A549 (cell line): Measurements from ENCODE around the gene ADH4. TPM values are rescaled to one million over a fixed set of nuclear protein-coding genes. Genes with fewer than 3 reads are reported as not detected.
A peak's percentile ranks its signal among the peaks of the same experiment; 100 is the strongest.
"Not testable (repeated sequence)": the region's sequence is repeated elsewhere in the genome, so short reads cannot be mapped to it uniquely, and the experiment has no call there.

Experiments used
- ATAC-seq, 2 experiments: fragments of 200-7000 bp in 1 of 2; fragments of >200 bp in 1 of 2; cut with Nextera tagmentation in 1 of 2; cut with Tn5 transposase in 1 of 2; 3 replicates each; pipeline versions ENCODE4 v1.8.0 to v1.9.1; 2018 to 2020; ENCODE audit warnings: mild to moderate bottlenecking in 1 of 2, moderate library complexity in 1 of 2
- CTCF ChIA-PET: fragments of 300-600 bp; sonication (Branson Sonifier 250); formaldehyde crosslinking; extraction: SDS; loops from one replicate; lab custom pipeline; 2021; ENCODE audit warnings: antibody characterized with exemption, inconsistent platforms; lab: Yijun Ruan, JAX
- POLR2A ChIA-PET: fragments of 350-600 bp; formaldehyde crosslinking; extraction: SDS; loops from one replicate; lab custom pipeline; 2021; ENCODE audit warnings: antibody characterized with exemption, inconsistent platforms; lab: Yijun Ruan, JAX
- DNase-seq, 2 experiments: peaks; one replicate each; pipeline versions ENCODE4 v3.0.0 to v3.0.0-alpha.2; 2011 to 2016; ENCODE audit warnings: low read depth in 1 of 2, low spot score in 1 of 2
- FAIRE-seq: peaks from 2 replicates; lab custom pipeline; 2011; peaks lifted over from hg19 to GRCh38; lab: Jason Lieb, UNC
- H3K27ac ChIP-seq, 2 experiments: fragments of >200 bp; sonication (Bioruptor Twin); formaldehyde crosslinking; 3 replicates each; pipeline ENCODE4 v1.5.1; 2016 to 2017
- H3K4me1 ChIP-seq: fragments of >200 bp; sonication (Bioruptor Twin); formaldehyde crosslinking; 3 replicates; pipeline ENCODE4 v1.6.1; 2016
- H3K4me2 ChIP-seq: fragments of >200 bp; sonication (Bioruptor Twin); formaldehyde crosslinking; 3 replicates; pipeline ENCODE4 v1.6.1; 2016
- H3K4me3 ChIP-seq: fragments of >200 bp; sonication (Bioruptor Twin); formaldehyde crosslinking; 3 replicates; pipeline ENCODE4 v1.5.1; 2016
- H3K9me3 ChIP-seq: fragments of >200 bp; sonication (Bioruptor Twin); formaldehyde crosslinking; 3 replicates; pipeline ENCODE4 v1.6.1; 2016
- CBX2 ChIP-seq: fragments of 200-600 bp; sonication (generic); IDR thresholded peaks from 2 replicates; pipeline ENCODE4 v1.6.1; 2016; ENCODE audit warnings: low read depth, mild to moderate bottlenecking, borderline replicate concordance
- CHD4 ChIP-seq: fragments of 200-600 bp; sonication (generic); IDR thresholded peaks from 2 replicates; pipeline ENCODE4 v1.6.1; 2016; ENCODE audit warnings: antibody characterized with exemption, mild to moderate bottlenecking, borderline replicate concordance
- FOSB ChIP-seq: fragments of 250-450 bp; sonication (Bioruptor Pico); IDR thresholded peaks from 2 replicates; pipeline ENCODE4 v1.5.0; 2020; ENCODE audit warnings: mild to moderate bottlenecking, moderate library complexity
- FOXS1 ChIP-seq: fragments of 250-450 bp; sonication (Bioruptor Pico); IDR thresholded peaks from 2 replicates; pipeline ENCODE4 v1.5.0; 2020; ENCODE audit warnings: mild to moderate bottlenecking, moderate library complexity
- HOXA7 ChIP-seq: fragments of 250-450 bp; sonication (Bioruptor Pico); IDR thresholded peaks from 2 replicates; pipeline ENCODE4 v1.5.0; 2020; ENCODE audit warnings: mild to moderate bottlenecking, moderate library complexity
- HOXB13 ChIP-seq: fragments of 250-450 bp; sonication (Bioruptor Pico); IDR thresholded peaks from 2 replicates; pipeline ENCODE4 v1.5.0; 2020; ENCODE audit warnings: low read depth, mild to moderate bottlenecking, moderate library complexity
- JUN ChIP-seq, 2 experiments: fragments of >200 bp; sonication (Bioruptor Twin); formaldehyde crosslinking; IDR thresholded peaks; 2 replicates in 1 of 2; 3 replicates in 1 of 2; pipeline ENCODE4 v1.6.1; 2016 to 2017
- JUNB ChIP-seq: fragments of >200 bp; sonication (Bioruptor Twin); formaldehyde crosslinking; IDR thresholded peaks from 2 replicates; pipeline ENCODE4 v1.6.1; 2016
- MAFK ChIP-seq: fragments of 450-650 bp; IDR thresholded peaks from 2 replicates; pipeline ENCODE4 v1.6.1; 2014; ENCODE audit not compliant: partially characterized antibody
- MAZ ChIP-seq: fragments of 150-350 bp; IDR thresholded peaks from 2 replicates; pipeline ENCODE4 v1.6.1; 2014; ENCODE audit warnings: antibody characterized with exemption, low read depth, low read length, borderline replicate concordance
- NFE2L2 ChIP-seq: fragments of 150-350 bp; conservative IDR thresholded peaks from 2 replicates; pipeline ENCODE4 v1.6.1; 2014; ENCODE audit warnings: low read length
- PHF8 ChIP-seq: fragments of 200-600 bp; sonication (generic); IDR thresholded peaks from 2 replicates; pipeline ENCODE4 v1.6.1; 2016; ENCODE audit warnings: low read depth, mild to moderate bottlenecking, antibody characterized with exemption, moderate library complexity, borderline replicate concordance
- SREBF2 ChIP-seq: fragments of 450-650 bp; IDR thresholded peaks from 2 replicates; pipeline ENCODE4 v1.6.1; 2014; ENCODE audit warnings: mild to moderate bottlenecking, moderate library complexity
- ZNF302 ChIP-seq: fragments of 250-450 bp; sonication (Bioruptor Pico); IDR thresholded peaks from 2 replicates; pipeline ENCODE4 v1.9.0; 2021; ENCODE audit warnings: inconsistent platforms, mild to moderate bottlenecking, moderate library complexity
- ZSCAN20 ChIP-seq: fragments of 250-450 bp; sonication (Bioruptor Pico); IDR thresholded peaks from 2 replicates; pipeline ENCODE4 v1.8.0; 2022; ENCODE audit warnings: mild to moderate bottlenecking, moderate library complexity
- WGBS: methylation state at CpG from one replicate; pipeline ENCODE4 v1.1.6; 2017; ENCODE audit errors: missing lambda C conversion rate; 5-methylcytosine and 5-hydroxymethylcytosine counted together
- polyA plus RNA-seq, 4 experiments: library from polyadenylated mRNA; depleted of rRNA in 3 of 4; stranded (reverse); fragments of >200 nt; fragmentation: RNase III in 1 of 4; extraction: RNeasy Plus Mini Kit Qiagen cat#74134 plus additional on column Dnase treatment in 1 of 4; gene quantifications; 2 replicates in 3 of 4; 3 replicates in 1 of 4; pipeline ENCODE4 v1.2.3, GENCODE V29; 2011 to 2017
- TF ChIP-seq, protein P1 (sequence below): fragments of >200 bp; sonication (Bioruptor Twin); formaldehyde crosslinking; IDR thresholded peaks from 2 replicates; pipeline ENCODE4 v1.6.1; 2016
- TF ChIP-seq, protein P2 (sequence below): fragments of 200-600 bp; sonication (generic); IDR thresholded peaks from 2 replicates; pipeline ENCODE4 v1.6.1; 2016; ENCODE audit warnings: antibody characterized with exemption, mild to moderate bottlenecking, moderate library complexity
- TF ChIP-seq, protein P3 (sequence below): fragments of 150-350 bp; IDR thresholded peaks from 2 replicates; pipeline ENCODE4 v1.6.1; 2014; ENCODE audit warnings: low read depth, mild to moderate bottlenecking, low read length
- TF ChIP-seq, protein P4 (sequence below): IDR thresholded peaks from 2 replicates; pipeline ENCODE4 v1.6.1; 2012; ENCODE audit warnings: low read depth, borderline replicate concordance

Gene ADH4
- polyA plus RNA-seq, 2 of the 4 experiments (the other 2 are of a cell fraction): 0.16 TPM; not detected in 1

DNA sequence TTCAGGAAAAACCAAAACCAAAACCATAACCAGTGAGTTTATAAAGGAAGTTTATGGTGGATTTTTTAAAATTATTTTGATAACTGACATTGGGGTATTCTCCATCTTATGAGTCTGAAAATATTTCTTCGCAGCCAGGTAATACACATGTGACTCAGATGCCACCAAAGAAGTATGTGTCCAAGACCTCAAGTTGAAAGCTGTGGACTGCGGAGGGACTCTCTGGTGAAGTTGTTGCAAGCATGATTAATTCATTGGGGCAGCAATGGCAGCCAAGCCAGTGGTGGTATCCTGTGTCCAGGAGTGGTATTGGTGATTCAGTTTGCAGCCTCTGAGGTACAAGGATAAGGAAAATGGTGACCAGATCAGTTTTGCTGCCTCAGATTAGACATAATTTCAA, 41.5 kb downstream of the ADH4 start:
- CTCF ChIA-PET: interaction anchor here (0.7 to 1.1 kb wide), 2 partner anchors 15 to 18 kb away, joined by 3 read pairs; no protein-coding TSS in a partner anchor
- FAIRE-seq: no peak

DNA sequence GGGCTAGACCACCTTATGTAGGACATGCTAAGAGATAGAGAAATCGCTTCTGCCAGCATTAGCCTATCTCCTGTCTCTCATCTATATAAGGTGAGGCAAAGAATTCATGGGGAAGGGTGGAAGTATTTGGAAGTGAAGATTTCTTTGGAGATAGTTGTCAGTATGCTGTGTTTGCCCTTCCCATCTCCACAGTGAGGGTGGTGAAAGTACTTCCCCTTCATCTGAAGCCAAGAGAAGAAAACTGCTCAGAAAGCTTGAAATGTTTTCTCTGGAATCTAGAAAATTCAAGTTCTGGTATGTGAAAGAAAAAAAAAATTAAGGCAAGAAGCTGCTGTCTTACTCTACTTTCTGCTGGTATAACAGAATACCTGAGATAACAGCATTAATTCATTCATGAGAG, 43.2 kb downstream of the ADH4 start:
- DNase-seq (no peak), ATAC-seq (no peak), FAIRE-seq (no peak)
- H3K27ac ChIP-seq: no peak overlapping the region
- no peak for TF ChIP-seq HOXB13 (CRISPR knock-in tag)
- no peak for TF ChIP-seq HOXA7 (CRISPR knock-in tag)
- TF ChIP-seq, protein P1, sequence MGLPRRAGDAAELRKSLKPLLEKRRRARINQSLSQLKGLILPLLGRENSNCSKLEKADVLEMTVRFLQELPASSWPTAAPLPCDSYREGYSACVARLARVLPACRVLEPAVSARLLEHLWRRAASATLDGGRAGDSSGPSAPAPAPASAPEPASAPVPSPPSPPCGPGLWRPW: no peak
- TF ChIP-seq CHD4: no peak
- TF ChIP-seq ZSCAN20: no peak
- no peak for TF ChIP-seq JUNB
- TF ChIP-seq ZNF302 (CRISPR knock-in tag): no peak
- TF ChIP-seq MAFK: no peak
- no peak for TF ChIP-seq CBX2
- TF ChIP-seq, protein P2, sequence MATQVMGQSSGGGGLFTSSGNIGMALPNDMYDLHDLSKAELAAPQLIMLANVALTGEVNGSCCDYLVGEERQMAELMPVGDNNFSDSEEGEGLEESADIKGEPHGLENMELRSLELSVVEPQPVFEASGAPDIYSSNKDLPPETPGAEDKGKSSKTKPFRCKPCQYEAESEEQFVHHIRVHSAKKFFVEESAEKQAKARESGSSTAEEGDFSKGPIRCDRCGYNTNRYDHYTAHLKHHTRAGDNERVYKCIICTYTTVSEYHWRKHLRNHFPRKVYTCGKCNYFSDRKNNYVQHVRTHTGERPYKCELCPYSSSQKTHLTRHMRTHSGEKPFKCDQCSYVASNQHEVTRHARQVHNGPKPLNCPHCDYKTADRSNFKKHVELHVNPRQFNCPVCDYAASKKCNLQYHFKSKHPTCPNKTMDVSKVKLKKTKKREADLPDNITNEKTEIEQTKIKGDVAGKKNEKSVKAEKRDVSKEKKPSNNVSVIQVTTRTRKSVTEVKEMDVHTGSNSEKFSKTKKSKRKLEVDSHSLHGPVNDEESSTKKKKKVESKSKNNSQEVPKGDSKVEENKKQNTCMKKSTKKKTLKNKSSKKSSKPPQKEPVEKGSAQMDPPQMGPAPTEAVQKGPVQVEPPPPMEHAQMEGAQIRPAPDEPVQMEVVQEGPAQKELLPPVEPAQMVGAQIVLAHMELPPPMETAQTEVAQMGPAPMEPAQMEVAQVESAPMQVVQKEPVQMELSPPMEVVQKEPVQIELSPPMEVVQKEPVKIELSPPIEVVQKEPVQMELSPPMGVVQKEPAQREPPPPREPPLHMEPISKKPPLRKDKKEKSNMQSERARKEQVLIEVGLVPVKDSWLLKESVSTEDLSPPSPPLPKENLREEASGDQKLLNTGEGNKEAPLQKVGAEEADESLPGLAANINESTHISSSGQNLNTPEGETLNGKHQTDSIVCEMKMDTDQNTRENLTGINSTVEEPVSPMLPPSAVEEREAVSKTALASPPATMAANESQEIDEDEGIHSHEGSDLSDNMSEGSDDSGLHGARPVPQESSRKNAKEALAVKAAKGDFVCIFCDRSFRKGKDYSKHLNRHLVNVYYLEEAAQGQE: no peak
- no peak for TF ChIP-seq MAZ
- TF ChIP-seq JUN (IDR thresholded peaks at IDR 0.05): no peak
- no peak for TF ChIP-seq FOXS1 (CRISPR knock-in tag)
- no peak for TF ChIP-seq FOSB (CRISPR knock-in tag)
- TF ChIP-seq, protein P3, sequence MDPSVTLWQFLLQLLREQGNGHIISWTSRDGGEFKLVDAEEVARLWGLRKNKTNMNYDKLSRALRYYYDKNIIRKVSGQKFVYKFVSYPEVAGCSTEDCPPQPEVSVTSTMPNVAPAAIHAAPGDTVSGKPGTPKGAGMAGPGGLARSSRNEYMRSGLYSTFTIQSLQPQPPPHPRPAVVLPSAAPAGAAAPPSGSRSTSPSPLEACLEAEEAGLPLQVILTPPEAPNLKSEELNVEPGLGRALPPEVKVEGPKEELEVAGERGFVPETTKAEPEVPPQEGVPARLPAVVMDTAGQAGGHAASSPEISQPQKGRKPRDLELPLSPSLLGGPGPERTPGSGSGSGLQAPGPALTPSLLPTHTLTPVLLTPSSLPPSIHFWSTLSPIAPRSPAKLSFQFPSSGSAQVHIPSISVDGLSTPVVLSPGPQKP: no peak
- TF ChIP-seq, protein P4, sequence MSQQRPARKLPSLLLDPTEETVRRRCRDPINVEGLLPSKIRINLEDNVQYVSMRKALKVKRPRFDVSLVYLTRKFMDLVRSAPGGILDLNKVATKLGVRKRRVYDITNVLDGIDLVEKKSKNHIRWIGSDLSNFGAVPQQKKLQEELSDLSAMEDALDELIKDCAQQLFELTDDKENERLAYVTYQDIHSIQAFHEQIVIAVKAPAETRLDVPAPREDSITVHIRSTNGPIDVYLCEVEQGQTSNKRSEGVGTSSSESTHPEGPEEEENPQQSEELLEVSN: no peak
- CTCF ChIA-PET: interaction anchor here (1.2 to 1.7 kb wide), 2 partner anchors 9 to 362 kb away, joined by 3 to 4 read pairs; no protein-coding TSS in a partner anchor
- 74% methylated on average over 1 of the region's 1 CpG for whole genome bisulfite sequencing
- H3K4me2 ChIP-seq: no peak overlapping the region
- H3K4me3 ChIP-seq: no peak overlapping the region
- no peaks in the 10 kb centered on the region for H3K4me1 ChIP-seq
- no peaks in the 10 kb centered on the region for H3K9me3 ChIP-seq
- POLR2A ChIA-PET: interaction anchor here (1.6 kb wide), 1 partner anchor 12 kb away, joined by 5 read pairs; the partner anchor contains the start of gene ADH5

More for the DNA sequence above, 41.5 kb downstream of the ADH4 start:
- Histone ChIP-seq H3K9me3 (no peaks in the 10 kb centered on the region), H3K4me1 (no peaks in the 10 kb centered on the region), H3K4me2 (no peak overlapping the region), H3K4me3 (no peak overlapping the region)
- ATAC-seq (no peak), DNase-seq (no peak)
- POLR2A ChIA-PET: interaction anchor here (1.6 kb wide), 1 partner anchor 13 kb away, joined by 4 read pairs; no protein-coding TSS in a partner anchor
- WGBS: 76% methylated on average over 2 of the region's 2 CpGs
- TF ChIP-seq PHF8 (no peak), SREBF2 (no peak), NFE2L2 (no peak)
- TF ChIP-seq, all 56 proteins: peak for 0
- no peak overlapping the region for H3K27ac ChIP-seq

DNA sequence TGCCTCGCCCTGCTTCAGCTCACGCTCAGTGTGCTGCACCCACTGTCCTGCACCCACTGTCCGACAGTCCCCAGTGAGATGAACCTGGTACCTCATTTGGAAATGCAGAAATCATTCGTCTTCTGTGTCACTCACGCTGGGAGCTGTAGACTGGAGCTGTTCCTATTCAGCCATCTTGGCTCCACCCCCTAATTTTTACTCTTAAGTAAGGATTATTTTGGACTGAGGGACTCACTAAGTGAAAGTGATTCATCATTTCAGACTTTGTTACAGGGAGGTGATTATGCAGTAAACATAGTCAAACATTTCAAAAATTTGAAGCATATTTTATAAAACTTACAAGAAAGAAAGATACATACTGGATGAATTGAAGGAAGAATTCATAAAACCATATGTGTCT, 44.3 kb downstream of the ADH4 start:
- H3K27ac ChIP-seq, FAIRE-seq, H3K9me3 ChIP-seq, H3K4me3 ChIP-seq, DNase-seq, H3K4me1 ChIP-seq, ATAC-seq: not testable (repeated sequence)
- CTCF ChIA-PET: interaction anchor here (1.2 to 1.7 kb wide), 2 partner anchors 10 to 363 kb away, joined by 3 to 4 read pairs; no protein-coding TSS in a partner anchor
- POLR2A ChIA-PET: interaction anchor here (1.6 kb wide), 1 partner anchor 11 kb away, joined by 5 read pairs; the partner anchor contains the start of gene ADH5
- peak overlapping the region; percentile 60; the same call in 2 of the 3 replicates for H3K4me2 ChIP-seq
- 60% methylated on average over 5 of the region's 5 CpGs for WGBS
